SK-N-SH (cell line): ENCODE data around the gene ZSCAN2. TPM values are rescaled to one million over a fixed set of nuclear protein-coding genes. Genes with fewer than 3 reads are reported as not detected.

ENCODE experiments used
- CTCF ChIA-PET: fragments of 300-600, 350-600 bp; formaldehyde crosslinking; extraction: SDS; loops from one replicate; lab custom pipeline; 2021; lab: Yijun Ruan, JAX
- POLR2A ChIA-PET: fragments of 350-600 bp; sonication (Branson Sonifier 250); formaldehyde crosslinking; extraction: SDS; loops from one replicate; lab custom pipeline; 2020; ENCODE audit warnings: antibody characterized with exemption, inconsistent platforms; lab: Yijun Ruan, JAX
- DNase-seq: peaks from one replicate; pipeline ENCODE4 v3.0.0; 2012
- H2AFZ ChIP-seq: fragments of 200-600 bp; sonication (generic); 2 replicates; pipeline ENCODE4 v1.8.1; 2016; ENCODE audit warnings: antibody characterized with exemption, mild to moderate bottlenecking, low read depth
- H3F3A ChIP-seq: fragments of 200-600 bp; sonication (generic); replicated peaks from 2 replicates; pipeline ENCODE3; 2016; ENCODE audit warnings: antibody characterized with exemption, mild to moderate bottlenecking; ENCODE audit not compliant: insufficient read depth
- H3K27ac ChIP-seq, 2 experiments: fragments of 200-500 bp in 1 of 2; fragments of 200-600 bp in 1 of 2; sonication (Bioruptor generic) in 1 of 2; sonication (generic), shearing (Covaris generic) in 1 of 2; 2 replicates each; pipeline versions ENCODE4 v1.5.1 to v1.6.1; 2014 to 2016; ENCODE audit warnings: low read depth in 2 of 2, inconsistent platforms in 1 of 2, low read length in 1 of 2, mild to moderate bottlenecking in 1 of 2, mixed read lengths in 1 of 2
- H3K27me3 ChIP-seq: fragments of 200-600 bp; sonication (generic), shearing (Covaris generic); 2 replicates; pipeline ENCODE4 v1.6.1; 2016; ENCODE audit warnings: mixed run types; ENCODE audit not compliant: insufficient read depth
- H3K36me3 ChIP-seq, 2 experiments: fragments of 200-500 bp in 1 of 2; fragments of 200-600 bp in 1 of 2; sonication (Bioruptor generic) in 1 of 2; sonication (generic) in 1 of 2; replicated peaks in 1 of 2; 2 replicates each; pipeline versions ENCODE3 to v1.5.1; 2014 to 2016; ENCODE audit warnings: low read length in 1 of 2, mild to moderate bottlenecking in 1 of 2; ENCODE audit not compliant: insufficient read depth in 2 of 2, control insufficient read depth in 1 of 2
- H3K4me1 ChIP-seq, 2 experiments: fragments of 200-500 bp in 1 of 2; fragments of 200-600 bp in 1 of 2; sonication (Bioruptor generic) in 1 of 2; sonication (generic), shearing (Covaris generic) in 1 of 2; 2 replicates each; pipeline versions ENCODE4 v1.5.1 to v1.6.1; 2014 to 2016; ENCODE audit warnings: low read depth in 1 of 2, low read length in 1 of 2, mixed run types in 1 of 2; ENCODE audit not compliant: insufficient read depth in 2 of 2, control insufficient read depth in 1 of 2
- H3K4me2 ChIP-seq: fragments of 200-600 bp; sonication (generic), shearing (Covaris generic); 2 replicates; pipeline ENCODE4 v1.6.1; 2017; ENCODE audit warnings: mixed run types
- H3K4me3 ChIP-seq, 2 experiments: fragments of 200-500 bp in 1 of 2; fragments of 200-600 bp in 1 of 2; sonication (Bioruptor generic) in 1 of 2; sonication (generic), shearing (Covaris generic) in 1 of 2; 2 replicates each; pipeline versions ENCODE4 v1.5.1 to v1.8.1; 2014 to 2016; ENCODE audit warnings: low read depth in 2 of 2, inconsistent platforms in 1 of 2, low read length in 1 of 2, mild to moderate bottlenecking in 1 of 2, mixed read lengths in 1 of 2, moderate library complexity in 1 of 2
- H3K79me2 ChIP-seq: fragments of 200-600 bp; sonication (generic); 2 replicates; pipeline ENCODE4 v1.8.1; 2017; ENCODE audit warnings: mild to moderate bottlenecking; ENCODE audit not compliant: insufficient read depth
- H3K9ac ChIP-seq: fragments of 200-600 bp; sonication (generic); 2 replicates; pipeline ENCODE4 v1.6.1; 2017; ENCODE audit warnings: mixed run types
- H3K9me2 ChIP-seq: fragments of 200-600 bp; sonication (generic); 2 replicates; pipeline ENCODE4 v1.6.1; 2017; ENCODE audit warnings: mixed run types
- H3K9me3 ChIP-seq: fragments of 200-600 bp; sonication (generic); 2 replicates; pipeline ENCODE4 v1.6.1; 2017; ENCODE audit warnings: mixed run types, mild to moderate bottlenecking, moderate library complexity
- H4K20me1 ChIP-seq: fragments of 200-600 bp; sonication (generic); 2 replicates; pipeline ENCODE4 v1.6.1; 2017; ENCODE audit warnings: mild to moderate bottlenecking, mixed run types; ENCODE audit not compliant: insufficient read depth
- CTCF ChIP-seq: fragments of 200-600 bp; sonication (generic); IDR thresholded peaks from 2 replicates; pipeline ENCODE4 v1.6.1; 2017; ENCODE audit warnings: antibody characterized with exemption, mild to moderate bottlenecking, moderate library complexity
- FOSL2 ChIP-seq: IDR thresholded peaks from 2 replicates; pipeline ENCODE4 v1.4.0; 2012; ENCODE audit warnings: low read depth, mild to moderate bottlenecking, moderate library complexity, borderline replicate concordance
- FOXJ3 ChIP-seq: sonication (generic); formaldehyde crosslinking; IDR thresholded peaks from 2 replicates; pipeline ENCODE4 v1.5.1; 2020; ENCODE audit warnings: mild to moderate bottlenecking, missing genetic modification reagents
- FOXM1 ChIP-seq: IDR thresholded peaks from 2 replicates; pipeline ENCODE4 v1.4.0; 2012; ENCODE audit warnings: low read depth, mild to moderate bottlenecking
- GABPA ChIP-seq: IDR thresholded peaks from 2 replicates; pipeline ENCODE4 v1.4.0; 2012; ENCODE audit warnings: low read depth, mild to moderate bottlenecking
- GATA2 ChIP-seq: sonication (generic); formaldehyde crosslinking; IDR thresholded peaks from 2 replicates; pipeline ENCODE4 v1.5.0; 2020; ENCODE audit warnings: mild to moderate bottlenecking, missing genetic modification reagents
- JUND ChIP-seq: IDR thresholded peaks from 2 replicates; pipeline ENCODE4 v1.4.0; 2012
- MXI1 ChIP-seq: IDR thresholded peaks from 2 replicates; pipeline ENCODE4 v1.6.1; 2012; ENCODE audit warnings: mild to moderate bottlenecking, low read depth, low read length, improper control_type of control experiment
- NRF1 ChIP-seq: IDR thresholded peaks from 2 replicates; pipeline ENCODE4 v1.6.1; 2012; ENCODE audit warnings: low read depth, mild to moderate bottlenecking, low read length
- PBX3 ChIP-seq: IDR thresholded peaks from 2 replicates; pipeline ENCODE4; 2012
- RAD21 ChIP-seq: IDR thresholded peaks from 2 replicates; pipeline ENCODE4 v1.6.1; 2012; ENCODE audit warnings: mild to moderate bottlenecking, low read length
- REST ChIP-seq: IDR thresholded peaks from 2 replicates; pipeline ENCODE4 v1.6.1; 2012; ENCODE audit warnings: mild to moderate bottlenecking, low read depth, low read length, moderate library complexity
- RFX5 ChIP-seq: IDR thresholded peaks from 2 replicates; pipeline ENCODE4 v1.6.1; 2012; ENCODE audit warnings: mild to moderate bottlenecking, improper control_type of control experiment, low read length
- TAF1 ChIP-seq: IDR thresholded peaks from 2 replicates; pipeline ENCODE4 v1.6.1; 2012; ENCODE audit warnings: low read depth, mild to moderate bottlenecking, low read length, moderate library complexity, borderline replicate concordance
- TCF12 ChIP-seq: IDR thresholded peaks from 2 replicates; pipeline ENCODE4 v1.4.0; 2012
- USF2 ChIP-seq: fragments of 150-350 bp; IDR thresholded peaks from 2 replicates; pipeline ENCODE4 v1.6.1; 2017; ENCODE audit warnings: antibody characterized with exemption, low read length, low read depth, borderline replicate concordance
- YY1 ChIP-seq: IDR thresholded peaks from 2 replicates; pipeline ENCODE4 v1.4.0; 2012; ENCODE audit warnings: low read depth, mild to moderate bottlenecking
- WGBS: methylation state at CpG from one replicate; pipeline ENCODE4 v1.1.6; 2017; ENCODE audit warnings: low lambda C conversion rate; 5-methylcytosine and 5-hydroxymethylcytosine counted together
- polyA plus RNA-seq, 3 experiments: library from polyadenylated mRNA; depleted of rRNA; stranded (reverse); fragments of >200 nt; gene quantifications; 2 replicates each; pipeline ENCODE4 v1.2.3, GENCODE V29; 2012

The ZSCAN2 gene
- polyA plus RNA-seq, 1 of the 3 experiments (the other 2 are of a cell fraction): 22.0 TPM

GRCh38 chr15:84591815-84592214, 9.0 kb upstream of the ZSCAN2 start (continued):
- TF ChIP-seq JUND: no peak
- no peak for TF ChIP-seq YY1
- no peak for TF ChIP-seq MXI1
- TF ChIP-seq USF2: no peak

GRCh38 chr15:84594617-84595290, 6.1 kb upstream of the ZSCAN2 start:
- H3K4me1 ChIP-seq: peaks cover 0 to under 1% of the 10 kb centered on the region in 2 experiments; a peak in 1 of 4 replicates
- no peaks in the 10 kb centered on the region for H3F3A ChIP-seq
- no peaks in the 10 kb centered on the region for H3K27me3 ChIP-seq
- ChIA-PET CTCF (interaction anchor here (0.7 kb wide), 1 partner anchor 1308 kb away, joined by 3 read pairs; no protein-coding TSS in a partner anchor), POLR2A (no interaction called here)
- no peak overlapping the region for H3K9ac ChIP-seq
- H3K36me3 ChIP-seq: no peaks in the 10 kb centered on the region
- H3K9me3 ChIP-seq: no peaks in the 10 kb centered on the region
- no peak overlapping the region for H3K4me2 ChIP-seq
- no peak overlapping the region for H2AFZ ChIP-seq
- no peak overlapping the region for H3K4me3 ChIP-seq
- 62% methylated on average over 3 of the region's 3 CpGs for WGBS
- H4K20me1 ChIP-seq: no peaks in the 10 kb centered on the region
- H3K27ac ChIP-seq: no peak overlapping the region
- TF ChIP-seq CTCF: no peak
- TF ChIP-seq, all 33 proteins: peak for 0
- Histone ChIP-seq H3K9me2 (no peaks in the 10 kb centered on the region), H3K79me2 (no peaks in the 10 kb centered on the region)
- no peak for DNase-seq

GRCh38 chr15:84595660-84596059, 5.1 kb upstream of the ZSCAN2 start:
- POLR2A ChIA-PET: no interaction called here
- H2AFZ ChIP-seq: no peak overlapping the region
- no peak overlapping the region for H3K9ac ChIP-seq
- H4K20me1 ChIP-seq: no peaks in the 10 kb centered on the region
- H3K79me2 ChIP-seq: no peaks in the 10 kb centered on the region
- H3F3A ChIP-seq: peaks cover 4% of the 10 kb centered on the region
- TF ChIP-seq REST (no peak), JUND (no peak), PBX3 (no peak), FOSL2 (no peak), RFX5 (no peak), FOXJ3 (CRISPR knock-in tag) (no peak), GATA2 (CRISPR knock-in tag) (no peak), FOXM1 (no peak), RAD21 (no peak), NRF1 (no peak), TCF12 (no peak), GABPA (no peak), TAF1 (no peak)
- H3K36me3 ChIP-seq: no peaks in the 10 kb centered on the region
- WGBS: 79% methylated on average over 2 of the region's 2 CpGs
- no peak overlapping the region for H3K27ac ChIP-seq
- no peaks in the 10 kb centered on the region for H3K9me3 ChIP-seq
- H3K27me3 ChIP-seq: no peaks in the 10 kb centered on the region
- no peaks in the 10 kb centered on the region for H3K9me2 ChIP-seq
- peaks cover 0 to 3% of the 10 kb centered on the region in 2 experiments; a peak in 1 of 4 replicates for H3K4me1 ChIP-seq
- no peak overlapping the region for H3K4me3 ChIP-seq
- H3K4me2 ChIP-seq: no peak overlapping the region
- DNase-seq: no peak
- CTCF ChIA-PET: interaction anchor here (2.1 kb wide), 1 partner anchor 25 kb away, joined by 8 read pairs; no protein-coding TSS in a partner anchor
